Activated CD4-positive, CD25-positive, alpha-beta regulatory T cell treated with anti-CD3 and anti-CD28 coated beads, Interleukin-2, amount 50 U/mL, for 16 hours (primary cell): ENCODE data around the gene STYXL2.

ENCODE experiments used
- DNase-seq: peaks from one replicate; pipeline ENCODE4 v3.0.0-alpha.2; 2020; ENCODE audit warnings: low read depth, low spot score

STYXL2 gene

GRCh38 chr1:167135281-167135840 lies 41.5 kb downstream of the STYXL2 start:
- no peak for DNase-seq

- DNase-seq: no peak
Measured at GRCh38 chr1:167136191-167136614, 42.3 kb downstream of the STYXL2 start.

DNA sequence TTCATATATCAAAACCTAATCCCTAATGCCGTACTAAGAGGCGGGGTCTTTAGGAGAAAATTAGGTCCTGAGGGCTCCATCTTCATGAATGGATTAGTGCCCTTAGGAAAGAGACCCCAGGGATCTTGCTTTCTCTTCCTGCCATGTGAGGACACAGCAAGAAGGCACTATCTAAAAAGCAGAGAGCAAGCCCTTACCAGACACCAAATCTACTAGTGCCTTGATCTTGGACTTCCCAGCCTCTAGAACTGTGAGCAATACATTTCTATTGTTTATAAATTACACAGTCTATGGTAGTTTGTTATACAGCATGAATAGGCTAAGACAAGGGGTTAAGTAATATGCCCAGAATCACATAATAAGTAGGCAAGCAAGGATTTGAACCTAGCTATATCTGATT lies 42.9 kb downstream of the STYXL2 start:
- DNase-seq: no peak

GRCh38 chr1:167137332-167137781 lies 43.5 kb downstream of the STYXL2 start:
- DNase-seq: no peak

- DNase-seq: no peak
Measured at GRCh38 chr1:167137793-167138510, 44.1 kb downstream of the STYXL2 start.

- DNase-seq: no peak
Measured at GRCh38 chr1:167138703-167139102, 44.8 kb downstream of the STYXL2 start.

GRCh38 chr1:167141963-167142362 lies 48.1 kb downstream of the STYXL2 start:
- no peak for DNase-seq
